HepG2 (cell line): ENCODE measurements around the gene PRKAR2B.

Experiments
- DPF2 ChIP-seq: sonication (generic); formaldehyde crosslinking; IDR thresholded peaks from 2 replicates; pipeline ENCODE4 v1.4.0; 2020; ENCODE audit warnings: mild to moderate bottlenecking, low read depth, missing genetic modification reagents, borderline replicate concordance
- POLR2A ChIP-seq, 2 experiments: IDR thresholded peaks; 2 replicates each; pipeline ENCODE4 v1.6.1; 2011; ENCODE audit warnings: low read depth in 2 of 2, low read length in 2 of 2, mild to moderate bottlenecking in 1 of 2, moderate library complexity in 1 of 2; ENCODE audit not compliant: insufficient read depth in 1 of 2
- POLR2AphosphoS5 ChIP-seq: IDR thresholded peaks from 2 replicates; pipeline ENCODE4 v1.6.1; 2012; ENCODE audit warnings: low read depth, low read length
- TF ChIP-seq, protein P1 (sequence below): sonication (generic); formaldehyde crosslinking; IDR thresholded peaks from 2 replicates; pipeline ENCODE4 v1.4.0; 2020; ENCODE audit warnings: low read depth, missing genetic modification reagents
- TF ChIP-seq, protein P2 (sequence below): sonication (generic); formaldehyde crosslinking; conservative IDR thresholded peaks from 2 replicates; pipeline ENCODE4 v1.8.0; 2022; ENCODE audit warnings: missing genetic modification reagents
- TF ChIP-seq, protein P3 (sequence below): sonication (generic); formaldehyde crosslinking; IDR thresholded peaks from 2 replicates; pipeline ENCODE4 v1.5.0; 2020; ENCODE audit warnings: mild to moderate bottlenecking, missing genetic modification reagents, moderate library complexity

DNA sequence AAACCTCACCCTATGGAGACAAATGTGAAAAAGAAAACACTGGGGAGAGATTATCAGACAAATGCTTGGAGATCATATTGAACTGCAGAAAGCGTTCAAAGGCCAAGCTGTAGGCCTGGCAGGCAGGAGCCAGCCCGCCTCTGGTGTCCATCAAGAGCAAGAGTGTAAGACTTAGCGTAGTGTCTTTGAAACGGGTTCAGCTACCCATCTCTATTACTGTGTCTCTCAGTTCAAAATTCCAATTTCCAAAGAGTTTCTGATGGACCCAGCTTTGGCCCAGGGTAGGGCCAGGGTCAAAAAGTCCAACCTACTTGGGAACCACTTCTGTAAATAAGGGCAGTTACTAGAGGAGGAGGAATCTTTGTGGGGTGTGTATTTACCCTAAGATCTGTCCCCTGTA, 78.9 kb downstream of the PRKAR2B start:
- no peak for TF ChIP-seq POLR2A (IDR thresholded peaks at IDR 0.05; ENCODE audit: insufficient read depth in 1 of 2, low read depth in 2 of 2, low read length in 2 of 2)
- TF ChIP-seq, protein P1, sequence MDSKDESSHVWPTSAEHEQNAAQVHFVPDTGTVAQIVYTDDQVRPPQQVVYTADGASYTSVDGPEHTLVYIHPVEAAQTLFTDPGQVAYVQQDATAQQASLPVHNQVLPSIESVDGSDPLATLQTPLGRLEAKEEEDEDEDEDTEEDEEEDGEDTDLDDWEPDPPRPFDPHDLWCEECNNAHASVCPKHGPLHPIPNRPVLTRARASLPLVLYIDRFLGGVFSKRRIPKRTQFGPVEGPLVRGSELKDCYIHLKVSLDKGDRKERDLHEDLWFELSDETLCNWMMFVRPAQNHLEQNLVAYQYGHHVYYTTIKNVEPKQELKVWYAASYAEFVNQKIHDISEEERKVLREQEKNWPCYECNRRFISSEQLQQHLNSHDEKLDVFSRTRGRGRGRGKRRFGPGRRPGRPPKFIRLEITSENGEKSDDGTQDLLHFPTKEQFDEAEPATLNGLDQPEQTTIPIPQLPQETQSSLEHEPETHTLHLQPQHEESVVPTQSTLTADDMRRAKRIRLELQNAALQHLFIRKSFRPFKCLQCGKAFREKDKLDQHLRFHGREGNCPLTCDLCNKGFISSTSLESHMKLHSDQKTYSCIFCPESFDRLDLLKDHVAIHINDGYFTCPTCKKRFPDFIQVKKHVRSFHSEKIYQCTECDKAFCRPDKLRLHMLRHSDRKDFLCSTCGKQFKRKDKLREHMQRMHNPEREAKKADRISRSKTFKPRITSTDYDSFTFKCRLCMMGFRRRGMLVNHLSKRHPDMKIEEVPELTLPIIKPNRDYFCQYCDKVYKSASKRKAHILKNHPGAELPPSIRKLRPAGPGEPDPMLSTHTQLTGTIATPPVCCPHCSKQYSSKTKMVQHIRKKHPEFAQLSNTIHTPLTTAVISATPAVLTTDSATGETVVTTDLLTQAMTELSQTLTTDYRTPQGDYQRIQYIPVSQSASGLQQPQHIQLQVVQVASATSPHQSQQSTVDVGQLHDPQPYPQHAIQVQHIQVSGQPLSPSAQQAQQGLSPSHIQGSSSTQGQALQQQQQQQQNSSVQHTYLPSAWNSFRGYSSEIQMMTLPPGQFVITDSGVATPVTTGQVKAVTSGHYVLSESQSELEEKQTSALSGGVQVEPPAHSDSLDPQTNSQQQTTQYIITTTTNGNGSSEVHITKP (CRISPR knock-in tag): no peak
- TF ChIP-seq, protein P2, sequence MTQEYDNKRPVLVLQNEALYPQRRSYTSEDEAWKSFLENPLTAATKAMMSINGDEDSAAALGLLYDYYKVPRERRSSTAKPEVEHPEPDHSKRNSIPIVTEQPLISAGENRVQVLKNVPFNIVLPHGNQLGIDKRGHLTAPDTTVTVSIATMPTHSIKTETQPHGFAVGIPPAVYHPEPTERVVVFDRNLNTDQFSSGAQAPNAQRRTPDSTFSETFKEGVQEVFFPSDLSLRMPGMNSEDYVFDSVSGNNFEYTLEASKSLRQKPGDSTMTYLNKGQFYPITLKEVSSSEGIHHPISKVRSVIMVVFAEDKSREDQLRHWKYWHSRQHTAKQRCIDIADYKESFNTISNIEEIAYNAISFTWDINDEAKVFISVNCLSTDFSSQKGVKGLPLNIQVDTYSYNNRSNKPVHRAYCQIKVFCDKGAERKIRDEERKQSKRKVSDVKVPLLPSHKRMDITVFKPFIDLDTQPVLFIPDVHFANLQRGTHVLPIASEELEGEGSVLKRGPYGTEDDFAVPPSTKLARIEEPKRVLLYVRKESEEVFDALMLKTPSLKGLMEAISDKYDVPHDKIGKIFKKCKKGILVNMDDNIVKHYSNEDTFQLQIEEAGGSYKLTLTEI (CRISPR knock-in tag): no peak
- no peak for TF ChIP-seq POLR2AphosphoS5
- no peak for TF ChIP-seq DPF2 (CRISPR knock-in tag)
- TF ChIP-seq, protein P3, sequence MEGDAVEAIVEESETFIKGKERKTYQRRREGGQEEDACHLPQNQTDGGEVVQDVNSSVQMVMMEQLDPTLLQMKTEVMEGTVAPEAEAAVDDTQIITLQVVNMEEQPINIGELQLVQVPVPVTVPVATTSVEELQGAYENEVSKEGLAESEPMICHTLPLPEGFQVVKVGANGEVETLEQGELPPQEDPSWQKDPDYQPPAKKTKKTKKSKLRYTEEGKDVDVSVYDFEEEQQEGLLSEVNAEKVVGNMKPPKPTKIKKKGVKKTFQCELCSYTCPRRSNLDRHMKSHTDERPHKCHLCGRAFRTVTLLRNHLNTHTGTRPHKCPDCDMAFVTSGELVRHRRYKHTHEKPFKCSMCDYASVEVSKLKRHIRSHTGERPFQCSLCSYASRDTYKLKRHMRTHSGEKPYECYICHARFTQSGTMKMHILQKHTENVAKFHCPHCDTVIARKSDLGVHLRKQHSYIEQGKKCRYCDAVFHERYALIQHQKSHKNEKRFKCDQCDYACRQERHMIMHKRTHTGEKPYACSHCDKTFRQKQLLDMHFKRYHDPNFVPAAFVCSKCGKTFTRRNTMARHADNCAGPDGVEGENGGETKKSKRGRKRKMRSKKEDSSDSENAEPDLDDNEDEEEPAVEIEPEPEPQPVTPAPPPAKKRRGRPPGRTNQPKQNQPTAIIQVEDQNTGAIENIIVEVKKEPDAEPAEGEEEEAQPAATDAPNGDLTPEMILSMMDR: no peak
